GM19023 (cell line): ENCODE results near the gene EPC1.
"Not testable (repeated sequence)": the region's sequence is repeated elsewhere in the genome, so short reads cannot be mapped to it uniquely, and the experiment has no call there.

Experiments
- ATAC-seq: cut with Tn5 transposase; IDR thresholded peaks from one replicate; pipeline ENCODE4 v1.9.1; 2021; ENCODE audit warnings: mild to moderate bottlenecking, moderate library complexity; ENCODE audit not compliant: unreplicated experiment

EPC1 gene

GRCh38 chr10:32373031-32373430 is 26.1 kb upstream of the EPC1 start:
- no peak for ATAC-seq

- ATAC-seq = no peak
Observed at GRCh38 chr10:32372000-32372875, 25.3 kb upstream of the EPC1 start.

GRCh38 chr10:32371101-32371500 is 24.1 kb upstream of the EPC1 start:
- no peak for ATAC-seq

GRCh38 chr10:32367793-32368453 is 21.0 kb upstream of the EPC1 start:
- no peak for ATAC-seq

GRCh38 chr10:32366588-32366987 is 19.6 kb upstream of the EPC1 start:
- no peak for ATAC-seq

GRCh38 chr10:32366111-32366510 is 19.2 kb upstream of the EPC1 start:
- ATAC-seq = no peak

GRCh38 chr10:32365404-32365803 is 18.4 kb upstream of the EPC1 start:
- not testable (repeated sequence) for ATAC-seq

GRCh38 chr10:32362571-32362970 is 15.6 kb upstream of the EPC1 start:
- ATAC-seq = no peak

- no peak for ATAC-seq
Observed at GRCh38 chr10:32360884-32361283, 13.9 kb upstream of the EPC1 start.

- no peak for ATAC-seq
Observed at GRCh38 chr10:32360241-32360640, 13.3 kb upstream of the EPC1 start.

- ATAC-seq = no peak
Observed at GRCh38 chr10:32357056-32357735, 10.2 kb upstream of the EPC1 start.

GRCh38 chr10:32354690-32355089 is 7.7 kb upstream of the EPC1 start:
- not testable (repeated sequence) for ATAC-seq

GRCh38 chr10:32350811-32351350 is 3.9 kb upstream of the EPC1 start:
- ATAC-seq = no peak

- ATAC-seq = no peak
Observed at GRCh38 chr10:32349968-32350738, 3.2 kb upstream of the EPC1 start.

- no peak for ATAC-seq
Observed at GRCh38 chr10:32349199-32349585, 2.2 kb upstream of the EPC1 start.

- no peak for ATAC-seq
Observed at GRCh38 chr10:32348297-32349198, 1.6 kb upstream of the EPC1 start.

GRCh38 chr10:32347363-32348022 is 535 bp upstream of the EPC1 start:
- ATAC-seq = peak; percentile 12

GRCh38 chr10:32346134-32346550 is 816 bp downstream of the EPC1 start:
- peak; percentile 82 for ATAC-seq

- ATAC-seq = no peak
Observed at GRCh38 chr10:32341596-32341995, 5.4 kb downstream of the EPC1 start.
